Endothelial cell of hepatic sinusoid (primary cell): ENCODE measurements around the gene GULP1.
"Not testable (repeated sequence)": the region's sequence is repeated elsewhere in the genome, so short reads cannot be mapped to it uniquely, and the experiment has no call there.

ENCODE experiments used
- in situ Hi-C: cut with HindIII; loops from 2 replicates; pipeline ENCODE4 v1.10.0; 2017; ENCODE audit warnings: low sequenced_read_pairs

The GULP1 gene

GRCh38 chr2:188292348-188293239 lies 920 bp downstream of the GULP1 start:
- in situ Hi-C loops, result no loop called here

DNA sequence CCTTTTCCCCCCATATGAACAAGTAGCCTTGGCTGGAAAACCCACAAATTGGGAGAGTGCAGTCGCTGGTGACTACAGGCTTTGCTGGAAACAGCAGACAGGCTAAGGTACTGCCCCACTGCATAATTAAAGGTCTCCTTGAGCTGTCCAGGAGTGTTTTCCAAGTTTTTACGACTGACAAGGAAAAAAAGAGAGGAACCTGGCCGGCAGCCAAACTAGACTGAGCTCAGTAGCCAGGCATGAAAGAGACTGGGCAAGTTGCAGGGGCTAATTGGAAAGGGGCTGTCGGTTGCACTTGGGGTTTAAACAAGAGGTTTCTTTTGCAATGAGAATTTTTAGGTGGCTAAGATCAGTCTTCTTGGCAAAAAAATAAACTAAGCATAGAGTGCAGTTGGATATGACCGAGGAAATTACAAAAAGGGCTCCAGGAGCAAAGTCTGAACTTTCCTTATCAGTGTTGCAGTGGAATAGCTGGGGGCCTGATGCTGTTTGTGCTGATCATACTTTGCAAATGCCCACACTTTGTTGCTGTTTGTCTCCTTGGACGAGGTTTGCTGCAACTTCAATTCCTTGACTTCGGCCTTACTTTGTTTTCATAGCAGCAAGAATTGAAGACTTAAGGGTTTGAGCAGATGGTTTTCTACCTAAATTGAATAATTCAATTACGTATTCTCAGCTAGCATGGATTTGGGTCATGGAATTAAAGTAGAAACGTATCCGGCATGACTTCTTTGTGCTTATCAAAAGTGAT lies 2.1 kb downstream of the GULP1 start:
- in situ Hi-C loops, result no loop called here

DNA sequence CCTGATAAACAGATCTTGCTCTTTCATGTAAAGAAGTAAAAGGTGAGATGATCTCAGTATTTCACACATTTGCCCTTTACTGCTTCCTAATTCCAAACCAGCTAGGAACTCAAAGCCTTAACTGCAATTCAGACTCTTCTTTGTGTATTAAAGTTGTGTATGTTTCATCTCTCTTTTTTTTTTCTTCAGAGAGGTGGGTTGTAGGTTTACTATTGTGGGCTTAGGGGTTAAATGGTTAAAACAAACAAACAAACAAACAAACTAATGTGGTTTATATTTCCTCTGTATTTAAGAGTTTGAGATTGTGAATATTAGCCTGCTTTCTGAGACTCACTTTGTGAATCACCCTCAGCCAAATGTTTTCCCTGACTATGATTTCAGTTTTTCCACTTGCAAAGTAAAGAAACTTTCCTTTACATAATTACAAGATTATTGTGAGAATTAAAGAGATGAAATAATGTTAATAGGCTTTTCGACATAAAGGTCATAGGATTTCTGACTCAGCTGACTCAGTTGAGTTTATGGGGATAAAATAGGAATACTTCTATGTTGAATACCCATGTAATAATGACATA lies 2.8 kb downstream of the GULP1 start:
- in situ Hi-C loops, result no loop called here

DNA sequence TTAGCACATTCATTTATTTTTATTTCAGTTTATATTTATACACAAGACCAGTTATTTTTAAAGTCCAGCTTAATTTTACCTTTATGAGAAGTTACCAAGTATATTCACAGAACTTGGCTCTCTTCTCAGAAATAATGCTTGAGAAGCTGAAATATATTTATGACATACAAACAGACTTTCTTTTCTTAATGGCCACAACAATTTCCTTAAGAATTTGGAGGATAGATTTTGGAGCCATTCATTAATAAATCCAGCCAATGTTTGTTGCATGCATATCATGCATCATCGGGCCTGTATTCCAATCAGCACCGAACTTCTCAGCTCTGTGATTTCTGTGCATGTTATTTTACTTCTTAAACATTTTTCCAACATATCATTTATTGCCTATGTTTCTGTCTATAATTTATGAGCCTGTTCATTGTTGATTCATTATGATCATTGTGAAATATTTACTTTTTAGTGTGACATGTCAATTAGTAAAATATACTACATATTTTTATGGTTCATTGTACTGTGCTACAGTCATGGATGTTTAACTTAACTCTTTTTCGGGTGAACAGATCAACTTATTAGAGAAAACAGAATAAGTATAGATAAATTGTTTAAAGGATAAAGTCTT lies 3.5 kb downstream of the GULP1 start:
- in situ Hi-C loops, result no loop called here

DNA sequence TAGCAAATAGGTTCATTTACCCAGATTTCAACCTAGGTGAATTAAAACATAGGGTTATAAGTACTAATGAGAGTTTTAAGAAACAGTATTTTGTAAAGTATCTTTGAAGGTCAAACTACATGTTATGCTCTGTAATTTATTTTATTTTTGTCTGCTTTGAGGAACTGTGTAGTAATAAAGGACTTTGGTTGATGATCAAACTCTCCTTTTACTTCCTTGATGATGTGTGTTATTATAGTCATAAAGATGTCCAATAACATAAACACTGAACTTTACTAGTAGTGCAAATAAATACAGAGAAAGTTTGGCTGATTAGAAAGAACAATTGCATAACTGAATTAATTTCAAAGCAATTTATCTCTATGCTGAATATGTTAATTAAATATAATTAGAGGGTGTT lies 6.3 kb downstream of the GULP1 start:
- in situ Hi-C loops, result no loop called here

- in situ Hi-C loops, result not testable (repeated sequence)
Observed at GRCh38 chr2:188298937-188299371, 7.3 kb downstream of the GULP1 start.

GRCh38 chr2:188303363-188304031 lies 11.8 kb downstream of the GULP1 start:
- in situ Hi-C loops, result no loop called here

GRCh38 chr2:188305271-188305670 lies 13.6 kb downstream of the GULP1 start:
- in situ Hi-C loops, result no loop called here

- in situ Hi-C loops, result no loop called here
Observed at GRCh38 chr2:188306271-188306670, 14.6 kb downstream of the GULP1 start.

- in situ Hi-C loops, result no loop called here
Observed at GRCh38 chr2:188307850-188308283, 16.2 kb downstream of the GULP1 start.

DNA sequence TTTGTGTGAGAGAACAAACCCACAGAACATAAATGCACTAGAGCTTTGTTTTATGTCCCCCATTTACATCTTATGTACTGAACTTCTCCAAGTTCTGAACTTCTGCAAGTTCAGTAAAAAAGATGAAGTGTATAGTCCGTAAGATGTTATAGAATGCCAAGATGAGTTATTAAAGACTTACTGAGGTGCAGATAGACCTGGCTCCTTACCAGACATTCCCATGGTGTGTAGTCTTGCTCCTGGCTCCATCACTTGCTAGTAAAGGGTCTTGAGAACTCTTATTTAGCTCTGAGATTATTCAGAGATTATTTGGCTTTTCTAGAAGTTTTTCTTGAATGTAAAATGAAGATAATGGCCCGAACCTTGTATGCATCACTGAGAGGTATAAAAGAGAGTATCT lies 16.8 kb downstream of the GULP1 start:
- in situ Hi-C loops, result no loop called here

DNA sequence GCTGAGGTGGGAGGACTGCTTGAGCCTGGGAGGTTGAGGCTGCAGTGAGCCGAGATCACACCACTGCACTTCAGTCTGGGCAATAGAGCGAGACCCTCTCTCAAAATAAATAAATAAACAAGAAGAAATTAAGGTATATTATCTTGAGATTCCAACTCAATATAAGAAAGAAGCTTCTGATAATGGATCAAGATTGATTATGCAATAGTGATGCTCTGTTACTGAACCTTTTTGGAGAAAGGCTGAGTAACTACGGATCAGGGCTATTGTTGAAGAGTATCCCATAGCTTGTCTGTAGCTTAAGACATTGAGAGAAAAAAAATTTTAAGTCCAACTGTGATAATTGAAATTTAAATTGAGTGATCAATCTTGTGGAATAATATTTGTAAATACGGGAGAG lies 17.7 kb downstream of the GULP1 start:
- in situ Hi-C loops, result no loop called here

DNA sequence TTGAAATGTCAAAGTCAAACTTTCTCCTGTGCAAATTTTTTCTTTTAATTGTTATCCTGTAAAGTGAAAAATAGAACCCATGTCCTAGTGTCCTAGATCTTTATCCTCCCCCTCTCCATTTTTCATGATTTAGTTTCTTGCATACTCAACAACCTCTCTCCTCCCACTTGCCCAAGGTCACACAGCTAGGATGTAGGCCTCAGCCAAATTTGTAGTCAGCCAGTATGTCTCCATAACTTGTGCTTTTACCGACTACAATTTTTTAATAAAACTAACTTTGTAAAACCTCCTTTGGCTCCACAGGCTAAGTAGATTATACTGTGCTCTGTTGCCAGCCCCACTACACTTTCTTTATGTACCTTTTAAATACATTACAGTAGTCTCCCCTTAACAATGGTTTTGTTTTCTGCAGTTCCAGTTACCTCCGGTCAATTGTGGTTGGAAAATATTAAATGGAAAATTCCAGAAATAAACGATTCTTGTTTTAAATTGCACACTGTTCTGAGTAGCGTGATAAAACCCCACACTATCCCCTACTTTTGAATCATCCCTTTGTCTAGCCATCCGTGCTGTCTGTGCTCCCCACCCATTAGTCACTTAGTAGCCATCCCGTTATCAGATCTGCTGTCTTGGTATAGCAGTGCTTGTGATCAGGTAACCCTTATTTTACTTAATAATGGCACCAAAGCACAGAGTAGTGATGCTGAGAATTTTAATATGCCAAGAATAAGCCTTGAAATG lies 22.8 kb downstream of the GULP1 start:
- in situ Hi-C loops, result no loop called here

DNA sequence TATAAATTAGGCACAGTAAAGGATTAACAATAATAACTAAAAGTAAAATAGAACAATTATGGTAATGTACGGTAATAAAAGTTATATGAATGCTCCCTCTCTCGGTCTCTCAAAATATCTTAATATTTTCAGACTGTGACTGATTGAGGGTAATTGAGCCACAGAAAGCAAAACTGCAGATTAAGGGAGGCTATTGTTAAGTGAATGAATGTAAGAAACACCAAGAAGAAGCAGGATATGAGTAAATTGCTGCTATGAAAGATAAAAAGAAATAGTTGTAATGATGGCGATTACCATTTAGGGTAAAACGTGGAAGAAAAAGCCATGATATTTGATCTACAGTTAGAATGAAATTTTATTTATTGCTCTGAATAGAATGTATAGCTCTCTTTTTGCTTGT lies 24.1 kb downstream of the GULP1 start:
- in situ Hi-C loops, result no loop called here

DNA sequence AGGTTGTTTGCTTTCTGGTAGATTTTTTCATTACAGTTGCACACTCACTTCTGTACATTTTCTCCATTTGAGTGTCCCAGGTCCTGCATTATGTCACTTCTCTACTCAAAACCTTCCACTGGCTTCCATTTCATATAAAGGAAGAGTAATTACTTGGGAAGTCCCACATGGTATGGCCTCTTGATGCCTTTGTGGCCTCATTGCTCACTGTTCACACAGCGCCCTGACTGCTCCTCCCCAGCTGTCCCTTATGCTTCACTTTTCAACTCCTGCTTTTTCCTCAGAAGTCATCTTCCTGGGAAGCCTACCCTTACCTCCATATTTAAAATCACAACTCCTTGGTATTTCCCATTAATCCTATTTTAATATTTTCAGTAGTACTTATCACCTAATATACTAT lies 24.7 kb downstream of the GULP1 start:
- in situ Hi-C loops, result no loop called here

GRCh38 chr2:188316791-188317423 lies 25.2 kb downstream of the GULP1 start:
- in situ Hi-C loops, result no loop called here

GRCh38 chr2:188318161-188318749 lies 26.6 kb downstream of the GULP1 start:
- in situ Hi-C loops, result no loop called here

- in situ Hi-C loops, result no loop called here
Observed at GRCh38 chr2:188319838-188320237, 28.2 kb downstream of the GULP1 start.

- in situ Hi-C loops, result no loop called here
Observed at GRCh38 chr2:188320861-188321260, 29.2 kb downstream of the GULP1 start.
